Endothelial cell (in vitro differentiated cells): ENCODE data around the gene SPRING1. TPM values are rescaled to one million over a fixed set of nuclear protein-coding genes. Genes with fewer than 3 reads are reported as not detected.

Source experiments
- DNase-seq: peaks from one replicate; pipeline ENCODE4 v3.0.0; 2021; ENCODE audit warnings: low spot score
- H3K27ac Mint-ChIP-seq: one replicate; pipeline ENCODE4 v1.8.0; 2021; ENCODE audit warnings: mixed read lengths, inconsistent platforms; ENCODE audit not compliant: unreplicated experiment
- H3K27me3 Mint-ChIP-seq: one replicate; pipeline ENCODE4 v1.8.0; 2021; ENCODE audit warnings: mild to moderate bottlenecking, moderate library complexity, mixed read lengths, inconsistent platforms; ENCODE audit not compliant: unreplicated experiment
- H3K36me3 Mint-ChIP-seq: one replicate; pipeline ENCODE4 v1.8.0; 2021; ENCODE audit warnings: mild to moderate bottlenecking, low read depth, mixed read lengths, inconsistent platforms; ENCODE audit not compliant: unreplicated experiment
- H3K4me1 Mint-ChIP-seq: one replicate; pipeline ENCODE4 v1.8.0; 2021; ENCODE audit warnings: mild to moderate bottlenecking, mixed read lengths, inconsistent platforms; ENCODE audit not compliant: unreplicated experiment
- H3K4me3 Mint-ChIP-seq: one replicate; pipeline ENCODE4 v1.8.0; 2021; ENCODE audit warnings: mild to moderate bottlenecking, mixed read lengths, inconsistent platforms; ENCODE audit not compliant: unreplicated experiment
- H3K9me3 Mint-ChIP-seq: one replicate; pipeline ENCODE4 v1.8.0; 2021; ENCODE audit warnings: mixed read lengths, inconsistent platforms; ENCODE audit not compliant: unreplicated experiment
- total RNA-seq: library from RNA; stranded (reverse); fragmentation: NEBNext Ultra II Directional; extraction: Animal tissue kit (Norgen Biotek cat#: 25700); gene quantifications from one replicate; pipeline ENCODE4 v1.2.1, GENCODE V29; 2021; ENCODE audit not compliant: unreplicated experiment
- TF ChIP-seq, protein P1 (sequence below): fragments of 200-600 bp; sonication (generic); IDR thresholded peaks from one replicate; pipeline ENCODE4 v1.5.0; 2021; ENCODE audit warnings: antibody characterized with exemption; ENCODE audit not compliant: unreplicated experiment

Gene SPRING1
- total RNA-seq, 1 donor from 2014 or later: 73.8 TPM

DNA sequence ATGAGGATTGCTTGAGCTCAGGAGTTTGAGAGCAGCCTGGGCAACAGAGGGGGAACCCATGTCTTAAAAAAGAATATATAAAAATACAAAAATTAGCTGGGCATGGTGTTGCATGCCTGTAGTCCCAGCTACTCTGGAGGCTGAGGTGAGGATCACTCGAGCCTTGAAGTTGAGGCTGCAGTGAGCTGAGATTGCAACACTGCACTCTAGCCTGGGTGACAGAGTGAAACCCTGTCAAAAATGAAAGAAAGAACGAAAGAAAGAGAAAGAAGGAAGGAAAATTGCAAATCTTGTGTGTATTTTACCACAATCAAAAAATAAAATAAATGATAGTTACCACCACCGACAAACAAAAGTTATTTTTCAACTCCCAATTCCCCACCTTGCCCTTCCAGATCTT lies 45.3 kb downstream of the SPRING1 start:
- DNase-seq: no peak
- peaks cover 1% of the 10 kb centered on the region for H3K27me3 Mint-ChIP-seq
- no peak overlapping the region for H3K4me3 Mint-ChIP-seq
- no peak overlapping the region for H3K27ac Mint-ChIP-seq
- no peaks in the 10 kb centered on the region for H3K36me3 Mint-ChIP-seq
- no peaks in the 10 kb centered on the region for H3K9me3 Mint-ChIP-seq
- TF ChIP-seq, protein P1, sequence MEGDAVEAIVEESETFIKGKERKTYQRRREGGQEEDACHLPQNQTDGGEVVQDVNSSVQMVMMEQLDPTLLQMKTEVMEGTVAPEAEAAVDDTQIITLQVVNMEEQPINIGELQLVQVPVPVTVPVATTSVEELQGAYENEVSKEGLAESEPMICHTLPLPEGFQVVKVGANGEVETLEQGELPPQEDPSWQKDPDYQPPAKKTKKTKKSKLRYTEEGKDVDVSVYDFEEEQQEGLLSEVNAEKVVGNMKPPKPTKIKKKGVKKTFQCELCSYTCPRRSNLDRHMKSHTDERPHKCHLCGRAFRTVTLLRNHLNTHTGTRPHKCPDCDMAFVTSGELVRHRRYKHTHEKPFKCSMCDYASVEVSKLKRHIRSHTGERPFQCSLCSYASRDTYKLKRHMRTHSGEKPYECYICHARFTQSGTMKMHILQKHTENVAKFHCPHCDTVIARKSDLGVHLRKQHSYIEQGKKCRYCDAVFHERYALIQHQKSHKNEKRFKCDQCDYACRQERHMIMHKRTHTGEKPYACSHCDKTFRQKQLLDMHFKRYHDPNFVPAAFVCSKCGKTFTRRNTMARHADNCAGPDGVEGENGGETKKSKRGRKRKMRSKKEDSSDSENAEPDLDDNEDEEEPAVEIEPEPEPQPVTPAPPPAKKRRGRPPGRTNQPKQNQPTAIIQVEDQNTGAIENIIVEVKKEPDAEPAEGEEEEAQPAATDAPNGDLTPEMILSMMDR: no peak
- H3K4me1 Mint-ChIP-seq: peaks cover 8% of the 10 kb centered on the region

DNA sequence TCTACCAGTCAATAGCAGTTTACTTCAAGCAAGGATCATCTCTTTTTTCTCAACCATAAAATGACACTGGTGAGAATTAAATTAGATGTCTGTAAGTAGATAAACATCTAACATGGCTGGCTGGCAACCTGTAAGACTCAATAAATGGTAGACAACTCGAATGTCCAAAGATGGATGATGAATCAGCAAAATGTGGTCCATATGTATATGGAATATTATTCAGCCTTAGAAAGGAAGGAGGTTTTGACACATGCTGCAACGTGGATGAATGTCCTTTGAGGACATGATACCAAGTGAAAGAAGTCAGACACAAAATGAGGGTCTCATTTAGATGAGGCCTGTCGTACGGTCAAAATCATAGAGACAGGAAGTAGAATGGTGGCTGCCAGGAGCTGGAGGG lies 46.2 kb downstream of the SPRING1 start:
- Mint-ChIP-seq H3K27ac (no peak overlapping the region), H3K4me1 (peaks cover 8% of the 10 kb centered on the region), H3K9me3 (no peaks in the 10 kb centered on the region), H3K4me3 (no peak overlapping the region), H3K27me3 (peaks cover 1% of the 10 kb centered on the region), H3K36me3 (no peaks in the 10 kb centered on the region)
- TF ChIP-seq, protein P1: no peak
- DNase-seq: no peak

DNA sequence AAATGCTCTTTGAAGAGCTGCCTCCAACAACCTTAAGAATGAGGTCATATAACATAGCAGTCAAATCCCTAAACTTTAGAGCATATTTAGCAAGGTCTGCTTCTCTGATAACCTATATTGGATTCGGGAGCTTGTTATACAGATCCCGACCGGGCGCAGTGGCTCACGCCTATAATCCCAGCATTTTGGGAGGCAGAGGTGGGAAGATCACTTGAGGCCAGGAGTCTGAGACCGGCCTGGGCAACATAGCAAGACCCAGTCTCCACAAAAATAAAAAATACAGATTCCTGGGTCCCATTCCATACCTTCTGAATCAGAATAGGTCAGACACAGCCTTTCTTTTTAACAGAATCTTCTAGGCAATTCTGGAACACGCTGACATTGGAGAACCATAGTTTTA lies 46.7 kb downstream of the SPRING1 start:
- peaks cover 8% of the 10 kb centered on the region for H3K4me1 Mint-ChIP-seq
- TF ChIP-seq, protein P1: no peak
- H3K4me3 Mint-ChIP-seq: no peak overlapping the region
- no peak for DNase-seq
- H3K27me3 Mint-ChIP-seq: peaks cover 1% of the 10 kb centered on the region
- H3K9me3 Mint-ChIP-seq: no peaks in the 10 kb centered on the region
- no peak overlapping the region for H3K27ac Mint-ChIP-seq
- H3K36me3 Mint-ChIP-seq: no peaks in the 10 kb centered on the region

DNA sequence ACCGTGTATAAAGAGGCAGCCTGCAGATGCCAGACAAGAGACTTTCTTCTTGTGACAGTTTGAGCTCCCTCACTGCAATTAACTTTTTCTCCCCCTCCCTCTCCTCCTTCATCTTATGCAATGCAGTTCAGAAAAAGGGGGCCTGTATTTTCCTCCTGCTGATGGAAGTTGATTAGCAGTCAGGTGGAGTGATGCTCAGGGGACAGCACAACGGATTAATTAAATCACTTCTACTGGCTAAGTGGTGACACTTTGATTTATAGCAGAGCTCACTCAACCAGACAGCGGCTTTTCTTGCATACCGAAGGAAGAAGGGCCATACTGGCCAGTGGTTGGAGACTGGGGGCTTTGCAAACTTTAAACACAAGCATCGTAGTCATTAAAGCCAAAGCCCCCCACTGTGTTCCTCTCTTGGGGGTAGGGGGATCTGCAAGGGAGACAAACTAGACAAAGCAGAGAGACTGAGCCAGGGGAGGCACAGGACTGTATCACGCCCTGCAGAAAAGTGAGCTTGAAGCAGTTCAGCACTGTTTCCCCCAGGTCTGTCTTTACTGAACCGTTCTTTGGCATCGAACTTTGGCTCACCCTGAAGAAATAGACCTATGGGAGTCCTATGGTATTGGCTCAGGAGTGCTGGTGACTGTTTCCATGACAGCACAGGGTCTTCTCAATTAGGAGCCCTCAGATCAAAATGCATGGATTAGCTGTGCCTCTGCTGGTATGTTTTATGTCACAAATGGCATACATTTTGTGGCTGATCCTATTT lies 47.7 kb downstream of the SPRING1 start:
- Mint-ChIP-seq H3K27me3 (peaks cover 1% of the 10 kb centered on the region), H3K4me3 (no peak overlapping the region), H3K4me1 (peaks cover 8% of the 10 kb centered on the region), H3K9me3 (no peaks in the 10 kb centered on the region), H3K36me3 (no peaks in the 10 kb centered on the region), H3K27ac (no peak overlapping the region)
- DNase-seq: no peak
- TF ChIP-seq, protein P1: no peak

DNA sequence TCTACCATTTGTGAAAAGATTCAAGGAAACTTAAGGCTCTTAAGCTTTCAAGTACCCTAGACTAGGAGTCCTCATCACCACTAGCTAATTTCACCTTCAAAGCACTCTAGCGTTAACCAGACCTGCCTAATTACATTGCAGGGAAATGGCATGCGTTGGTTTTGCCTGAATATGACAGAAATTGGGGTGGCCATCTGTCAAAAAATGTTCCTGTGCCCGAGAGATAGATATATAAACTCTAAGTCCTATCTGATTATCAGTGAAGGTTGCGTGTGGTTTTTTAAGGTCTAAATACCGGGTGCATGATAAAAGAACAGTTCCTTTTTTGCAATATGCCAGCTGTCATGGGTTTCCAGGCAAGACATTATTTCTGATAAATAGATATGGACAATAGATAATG lies 48.3 kb downstream of the SPRING1 start:
- TF ChIP-seq, protein P1: no peak
- Mint-ChIP-seq H3K4me3 (no peak overlapping the region), H3K4me1 (peaks cover 8% of the 10 kb centered on the region), H3K27ac (no peak overlapping the region), H3K27me3 (peaks cover 1% of the 10 kb centered on the region), H3K36me3 (no peaks in the 10 kb centered on the region), H3K9me3 (no peaks in the 10 kb centered on the region)
- DNase-seq: no peak
